ENCODE results near the gene ZNF484. TPM values are rescaled to one million over a fixed set of nuclear protein-coding genes. Genes with fewer than 3 reads are reported as not detected.
"Not testable (repeated sequence)": the region's sequence is repeated elsewhere in the genome, so short reads cannot be mapped to it uniquely, and the experiment has no call there.

ZNF484 gene
- total RNA-seq, 1 donor from 2014 or later: 12.4 TPM

DNA sequence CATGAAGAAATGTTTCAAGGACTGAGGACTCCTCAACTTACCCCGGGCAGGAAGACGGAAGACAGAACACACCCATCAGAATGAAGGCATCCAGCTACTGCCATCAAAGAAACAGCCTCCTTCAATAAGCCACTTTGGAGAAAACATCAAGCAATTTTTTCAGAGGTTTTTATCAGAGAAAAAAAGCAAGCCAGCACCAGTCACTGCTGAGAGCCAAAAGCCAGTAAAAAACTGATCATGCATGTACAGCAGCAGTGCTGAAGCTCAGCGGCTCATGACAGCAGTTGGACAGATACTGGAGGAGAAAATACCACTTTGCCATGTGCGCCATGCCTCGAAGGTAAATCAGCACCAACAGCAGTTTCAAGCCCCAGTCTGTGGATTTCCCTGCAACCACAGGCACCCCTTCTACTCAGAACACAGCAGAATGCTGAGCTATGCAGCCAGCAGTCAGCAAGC, 10.1 kb upstream of the ZNF484 start:
- peaks cover 3% of the 10 kb centered on the region for H3K27me3 Mint-ChIP-seq (ENCODE audit: unreplicated experiment)
- peaks cover 7% of the 10 kb centered on the region for H3K4me1 Mint-ChIP-seq (ENCODE audit: unreplicated experiment)
- no peaks in the 10 kb centered on the region for H3K36me3 Mint-ChIP-seq (ENCODE audit: low read depth, unreplicated experiment)
- no peaks in the 10 kb centered on the region for H3K9me3 Mint-ChIP-seq (ENCODE audit: unreplicated experiment)
- H3K4me3 Mint-ChIP-seq (ENCODE audit: unreplicated experiment): no peak overlapping the region
- no peak for TF ChIP-seq CTCF (IDR thresholded peaks at IDR 0.05; ENCODE audit: unreplicated experiment)
- H3K27ac Mint-ChIP-seq (ENCODE audit: unreplicated experiment): no peak overlapping the region
- no peak for DNase-seq (ENCODE audit: low spot score)

DNA sequence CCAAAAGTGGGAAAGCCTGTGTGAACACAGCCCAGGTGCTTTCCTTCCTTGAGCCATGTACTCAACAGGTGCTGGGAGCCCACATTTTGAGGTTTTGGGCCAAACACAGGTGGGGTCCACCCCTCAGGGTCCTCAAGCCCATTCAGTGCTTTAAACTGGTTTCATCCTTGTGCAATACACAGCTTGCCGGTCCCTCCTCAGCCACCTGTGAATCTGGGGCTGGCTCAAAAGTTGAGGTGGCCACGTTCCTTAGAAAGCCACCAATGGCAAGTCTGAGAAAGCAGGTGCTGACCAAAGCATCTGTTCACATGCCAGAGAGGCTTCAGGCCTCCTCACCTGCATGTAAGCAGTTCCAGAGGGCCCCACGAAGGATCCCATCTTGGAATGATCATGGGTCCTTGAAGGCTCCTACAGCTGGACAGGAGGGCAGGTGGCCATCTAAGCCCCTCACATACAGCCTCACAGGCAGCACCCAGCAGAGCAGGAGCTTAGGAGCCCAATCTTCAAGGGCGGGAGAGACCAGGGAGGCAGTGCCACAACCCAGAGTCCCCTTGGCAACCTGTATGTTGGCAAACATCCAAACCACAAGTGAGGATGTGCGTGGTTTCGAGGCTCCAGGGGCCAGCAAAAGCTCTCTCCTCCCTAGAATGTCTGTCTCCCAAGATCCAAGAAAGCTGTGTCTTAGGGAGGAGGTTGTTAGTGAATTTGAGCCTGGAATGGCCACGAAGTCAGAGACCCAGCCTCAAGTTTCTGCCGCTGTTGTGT, 9.2 kb upstream of the ZNF484 start:
- H3K9me3 Mint-ChIP-seq (ENCODE audit: unreplicated experiment); H3K27ac Mint-ChIP-seq (ENCODE audit: unreplicated experiment); H3K36me3 Mint-ChIP-seq (ENCODE audit: low read depth, unreplicated experiment); H3K27me3 Mint-ChIP-seq (ENCODE audit: unreplicated experiment); H3K4me3 Mint-ChIP-seq (ENCODE audit: unreplicated experiment); H3K4me1 Mint-ChIP-seq (ENCODE audit: unreplicated experiment); DNase-seq (ENCODE audit: low spot score): not testable (repeated sequence)

GRCh38 chr9:92883666-92884405, 6.0 kb upstream of the ZNF484 start:
- not testable (repeated sequence) for H3K9me3 Mint-ChIP-seq (ENCODE audit: unreplicated experiment); H3K4me1 Mint-ChIP-seq (ENCODE audit: unreplicated experiment); H3K27ac Mint-ChIP-seq (ENCODE audit: unreplicated experiment); H3K4me3 Mint-ChIP-seq (ENCODE audit: unreplicated experiment); H3K36me3 Mint-ChIP-seq (ENCODE audit: low read depth, unreplicated experiment); H3K27me3 Mint-ChIP-seq (ENCODE audit: unreplicated experiment)
- TF ChIP-seq CTCF (IDR thresholded peaks at IDR 0.05; ENCODE audit: unreplicated experiment): peak; percentile 17
- peak; percentile 18 for DNase-seq (ENCODE audit: low spot score)

DNA sequence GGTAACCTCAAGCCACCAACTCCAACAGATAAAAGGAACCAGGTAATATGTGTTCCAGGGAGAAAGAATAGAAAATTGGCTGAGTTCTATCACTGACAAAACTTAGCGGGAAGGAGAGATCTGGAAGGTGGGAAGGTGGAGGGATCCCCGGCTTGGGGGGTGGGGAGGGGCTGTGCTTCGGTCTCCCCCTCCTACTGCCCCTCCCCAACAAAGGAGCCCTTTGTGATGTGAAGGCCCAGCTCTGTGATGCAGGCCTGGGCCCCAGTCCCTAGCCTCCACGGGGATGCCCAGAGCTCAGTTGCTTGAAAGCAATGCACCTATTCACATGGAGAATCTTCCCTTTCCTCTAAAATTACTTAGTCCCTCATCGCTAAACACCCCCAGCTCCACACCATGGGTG, 4.4 kb upstream of the ZNF484 start:
- Mint-ChIP-seq H3K36me3 (ENCODE audit: low read depth, unreplicated experiment) (no peaks in the 10 kb centered on the region), H3K4me3 (ENCODE audit: unreplicated experiment) (no peak overlapping the region), H3K9me3 (ENCODE audit: unreplicated experiment) (no peaks in the 10 kb centered on the region), H3K27me3 (ENCODE audit: unreplicated experiment) (peaks cover 4% of the 10 kb centered on the region), H3K27ac (ENCODE audit: unreplicated experiment) (no peak overlapping the region), H3K4me1 (ENCODE audit: unreplicated experiment) (peaks cover 17% of the 10 kb centered on the region)
- TF ChIP-seq CTCF (IDR thresholded peaks at IDR 0.05; ENCODE audit: unreplicated experiment): no peak
- no peak for DNase-seq (ENCODE audit: low spot score)

- Mint-ChIP-seq H3K27me3 (ENCODE audit: unreplicated experiment) (peaks cover 1% of the 10 kb centered on the region), H3K36me3 (ENCODE audit: low read depth, unreplicated experiment) (no peaks in the 10 kb centered on the region), H3K4me1 (ENCODE audit: unreplicated experiment) (peaks cover 10% of the 10 kb centered on the region), H3K27ac (ENCODE audit: unreplicated experiment) (no peak overlapping the region), H3K4me3 (ENCODE audit: unreplicated experiment) (no peak overlapping the region), H3K9me3 (ENCODE audit: unreplicated experiment) (no peaks in the 10 kb centered on the region)
- no peak for TF ChIP-seq CTCF (IDR thresholded peaks at IDR 0.05; ENCODE audit: unreplicated experiment)
- DNase-seq (ENCODE audit: low spot score): no peak
Observed at GRCh38 chr9:92875373-92875772, 2.5 kb downstream of the ZNF484 start.
